GM19324 (cell line): ENCODE data around the gene CA14.
A peak's percentile ranks its signal among the peaks of the same experiment; 100 is the strongest.
"Not testable (repeated sequence)": the region's sequence is repeated elsewhere in the genome, so short reads cannot be mapped to it uniquely, and the experiment has no call there.

Experiments used
- ATAC-seq: cut with Tn5 transposase; IDR thresholded peaks from one replicate; pipeline ENCODE4 v1.9.1; 2021; ENCODE audit warnings: mild to moderate bottlenecking, moderate library complexity; ENCODE audit not compliant: unreplicated experiment, low FRiP score

The CA14 gene

DNA sequence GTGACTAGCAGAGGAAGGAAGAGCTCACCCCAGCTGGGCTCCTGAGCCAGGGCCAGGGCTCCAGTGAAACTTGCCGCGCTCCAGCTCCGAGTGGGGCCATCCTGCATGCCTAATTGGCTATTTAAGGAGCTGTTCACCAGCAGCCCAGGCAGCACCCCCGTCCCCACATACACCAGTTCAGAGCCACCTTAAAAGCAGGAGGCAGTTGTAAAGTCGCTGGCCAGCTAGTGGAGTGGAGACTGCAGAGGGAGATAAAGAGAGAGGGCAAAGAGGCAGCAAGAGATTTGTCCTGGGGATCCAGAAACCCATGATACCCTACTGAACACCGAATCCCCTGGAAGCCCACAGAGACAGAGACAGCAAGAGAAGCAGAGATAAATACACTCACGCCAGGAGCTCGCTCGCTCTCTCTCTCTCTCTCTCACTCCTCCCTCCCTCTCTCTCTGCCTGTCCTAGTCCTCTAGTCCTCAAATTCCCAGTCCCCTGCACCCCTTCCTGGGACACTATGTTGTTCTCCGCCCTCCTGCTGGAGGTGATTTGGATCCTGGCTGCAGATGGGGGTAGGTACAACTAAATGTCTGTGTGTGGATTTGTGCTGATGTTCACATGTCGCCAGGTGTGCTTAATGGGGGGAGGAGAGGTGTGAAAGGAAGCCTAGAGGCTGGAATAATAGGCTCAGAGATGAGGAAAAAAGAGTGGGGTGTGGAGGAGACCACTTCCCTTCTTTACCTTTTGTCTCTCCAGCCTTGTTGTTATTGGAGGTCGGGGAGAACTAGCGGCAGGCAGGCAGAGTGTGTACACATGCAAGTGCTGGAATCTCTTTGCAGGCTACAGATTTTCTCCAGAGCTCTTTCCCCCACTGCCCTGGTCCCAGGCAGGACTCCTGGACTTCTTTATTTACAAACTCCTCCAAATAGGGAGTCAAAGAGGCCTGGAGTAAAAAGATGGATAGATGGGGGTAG, at the start of gene CA14:
Gene CA14 (plus strand): TSS at position 151 of the 962 bp plus-strand sequence. CDS start 355 bp downstream, at position 506.
- ATAC-seq, result no peak

GRCh38 chr1:150208460-150208859, 49.1 kb upstream of the CA14 start:
- ATAC-seq, result not testable (repeated sequence)

GRCh38 chr1:150210091-150210490, 47.5 kb upstream of the CA14 start:
- ATAC-seq, result no peak

DNA sequence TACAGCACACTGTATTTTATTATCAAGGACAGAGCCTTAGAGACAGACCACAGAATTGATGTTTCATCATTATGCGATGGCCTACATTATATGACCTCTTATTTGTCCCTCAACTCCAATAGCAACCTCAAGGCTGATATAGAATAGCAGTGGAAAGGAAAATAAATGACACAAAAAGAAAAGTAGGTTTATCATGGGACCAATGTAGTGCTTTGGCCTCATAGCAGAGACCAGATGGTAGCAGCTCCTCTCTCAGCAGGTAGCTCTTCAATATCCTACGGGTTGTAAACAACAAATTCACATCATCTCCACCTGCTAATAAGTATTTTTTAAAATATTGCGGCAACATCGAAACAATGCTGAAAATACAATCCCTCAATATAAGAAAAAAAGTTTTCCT, 46.9 kb upstream of the CA14 start:
- ATAC-seq, result no peak

GRCh38 chr1:150212070-150212469, 45.5 kb upstream of the CA14 start:
- ATAC-seq, result no peak

DNA sequence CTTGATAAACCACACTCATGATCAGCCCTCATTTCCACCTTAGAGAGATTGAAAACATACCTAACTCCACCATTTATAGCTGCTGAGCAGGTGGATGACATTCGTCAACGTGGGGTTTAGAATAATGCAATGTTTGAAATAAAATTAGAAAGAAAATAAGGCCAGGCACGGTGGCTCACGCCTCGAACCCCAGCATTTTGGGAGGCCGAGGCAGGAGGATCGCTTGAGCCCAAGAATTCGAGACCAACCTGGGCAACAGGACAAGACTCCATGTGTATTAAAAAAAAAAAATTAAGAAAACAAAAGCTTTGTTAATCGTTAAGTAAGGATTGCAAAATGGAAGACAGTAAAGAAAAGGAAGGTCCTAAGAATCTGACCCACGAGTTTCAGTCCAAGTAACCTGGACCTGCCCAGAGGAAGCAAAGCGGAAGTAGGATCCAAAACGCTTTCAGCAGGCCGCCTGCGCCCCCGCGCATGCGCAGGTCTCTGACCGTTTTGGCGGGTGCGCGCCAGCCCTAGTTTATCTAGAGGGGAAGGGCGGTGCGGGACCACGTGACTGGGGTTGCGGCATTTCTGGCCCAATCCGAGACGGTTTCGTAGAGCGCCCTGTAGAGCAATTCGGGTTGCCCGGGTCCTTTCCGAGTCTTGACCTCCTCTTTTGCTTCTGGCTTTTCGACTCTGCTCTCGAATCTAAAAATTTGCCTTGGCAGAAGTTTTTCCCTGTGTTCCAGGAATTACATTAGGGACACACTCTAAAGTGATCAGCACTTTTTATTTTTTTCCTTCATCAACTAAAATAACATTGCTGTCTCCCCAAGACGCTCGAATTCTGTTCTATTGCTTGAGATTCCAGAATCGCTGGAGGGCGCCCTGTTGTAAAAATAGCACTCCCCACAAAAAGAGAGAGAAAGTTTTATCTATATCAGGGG, 44.1 kb upstream of the CA14 start:
- ATAC-seq, result peak; percentile 78

GRCh38 chr1:150214099-150214756, 43.3 kb upstream of the CA14 start:
- not testable (repeated sequence) for ATAC-seq

DNA sequence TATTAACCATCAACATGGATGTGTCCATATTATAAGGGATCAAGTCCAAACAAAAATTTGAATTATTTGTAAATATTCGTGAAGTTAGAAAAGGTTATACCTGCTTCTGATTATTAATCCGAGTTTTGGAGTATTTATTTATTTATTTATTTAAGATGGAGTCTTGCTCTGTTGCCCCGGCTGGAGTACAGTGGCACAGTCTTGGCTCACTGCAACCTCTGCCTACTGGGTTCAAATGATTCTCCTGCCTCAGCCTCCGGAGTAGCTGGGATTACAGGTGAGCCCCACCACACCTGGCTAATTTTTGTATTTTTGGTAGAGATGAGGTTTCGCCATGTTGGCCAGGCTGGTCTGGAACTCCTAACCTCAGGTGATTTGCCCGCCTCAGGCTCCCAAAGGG, 41.7 kb upstream of the CA14 start:
- not testable (repeated sequence) for ATAC-seq

GRCh38 chr1:150221552-150221951, 36.0 kb upstream of the CA14 start:
- ATAC-seq, result no peak

- no peak for ATAC-seq
Observed at GRCh38 chr1:150224983-150225382, 32.6 kb upstream of the CA14 start.

DNA sequence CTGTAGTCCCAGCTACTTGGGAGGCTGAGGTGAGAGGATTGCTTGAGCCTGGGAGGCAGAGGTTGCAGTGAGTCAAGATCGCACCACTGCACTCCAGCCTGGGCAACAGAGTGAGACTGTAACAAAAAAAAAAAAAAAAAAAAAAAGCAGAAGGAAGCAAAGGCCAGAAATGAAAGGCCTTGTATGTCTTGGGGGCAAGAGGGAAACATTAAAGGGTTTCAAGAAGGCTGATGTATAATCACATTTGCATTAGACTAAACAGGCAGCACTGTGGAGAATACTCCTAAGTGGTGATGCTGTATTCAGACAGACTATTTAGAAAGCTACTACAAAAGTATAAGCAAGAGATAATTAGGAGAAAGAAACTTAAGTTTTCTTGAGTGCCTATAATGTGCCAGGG, 32.0 kb upstream of the CA14 start:
- ATAC-seq, result no peak

DNA sequence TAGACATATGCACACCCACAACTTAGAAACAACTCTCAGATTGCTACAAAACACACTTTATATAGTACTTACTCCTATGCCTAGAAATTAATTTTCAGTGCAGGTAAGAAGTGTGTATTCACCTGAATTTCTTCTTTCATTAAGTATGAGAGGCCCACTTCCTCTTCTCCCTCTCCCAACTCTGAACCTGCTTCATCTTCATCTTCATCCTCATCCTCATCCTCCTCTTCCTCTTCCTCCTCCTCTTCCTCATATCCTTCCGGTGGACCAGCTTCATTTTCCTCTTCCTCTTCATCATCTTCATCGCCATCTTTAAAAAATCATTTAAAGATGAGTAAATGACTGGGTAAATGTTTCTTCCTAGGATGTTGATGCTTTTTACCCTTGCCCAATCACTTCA, 31.1 kb upstream of the CA14 start:
- no peak for ATAC-seq

DNA sequence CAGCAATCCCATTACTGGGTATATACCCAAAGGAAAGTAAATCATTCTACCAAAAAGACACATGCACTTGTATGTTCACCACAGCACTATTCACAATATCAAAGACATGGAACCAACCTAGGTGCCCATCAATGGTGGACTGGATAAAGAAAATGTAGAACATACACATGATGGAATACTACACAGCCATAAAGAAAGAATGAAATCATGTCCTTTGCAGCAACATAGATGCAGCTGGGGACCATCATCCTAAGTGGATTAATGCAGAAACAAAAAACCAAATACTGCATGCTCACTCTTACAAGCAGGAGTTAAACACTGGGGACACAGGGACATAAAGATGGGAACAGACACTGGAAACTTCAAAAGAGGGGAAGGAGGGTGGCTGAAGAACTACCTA, 30.3 kb upstream of the CA14 start:
- no peak for ATAC-seq

- ATAC-seq, result not testable (repeated sequence)
Observed at GRCh38 chr1:150228246-150228645, 29.3 kb upstream of the CA14 start.

- not testable (repeated sequence) for ATAC-seq
Observed at GRCh38 chr1:150232921-150233320, 24.7 kb upstream of the CA14 start.

- no peak for ATAC-seq
Observed at GRCh38 chr1:150233359-150234308, 23.9 kb upstream of the CA14 start.

DNA sequence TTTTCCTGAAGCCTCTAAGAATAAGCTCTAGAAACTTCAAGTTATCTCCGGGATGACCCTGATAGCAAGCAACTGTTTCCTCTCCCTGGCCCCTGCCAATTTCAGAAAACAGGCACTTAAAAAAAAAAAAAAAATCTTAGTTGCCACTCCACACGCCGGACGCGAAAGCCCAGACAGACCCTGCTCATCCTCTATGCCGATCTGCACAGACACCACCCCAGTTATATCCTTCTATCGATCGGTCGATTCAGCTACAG, 23.3 kb upstream of the CA14 start:
- no peak for ATAC-seq

- peak; percentile 50 for ATAC-seq
Observed at GRCh38 chr1:150234566-150235293, 22.8 kb upstream of the CA14 start.

GRCh38 chr1:150235294-150235851, 22.2 kb upstream of the CA14 start:
- peak; percentile 3 for ATAC-seq
